22Rv1 (cell line): ENCODE measurements around the gene PLK5.

ENCODE experiments used
- CTCF ChIP-seq: fragments of 450-650 bp; IDR thresholded peaks from 2 replicates; pipeline ENCODE4 v1.5.1; 2017; ENCODE audit warnings: mild to moderate bottlenecking
- ZFX ChIP-seq: fragments of 450-650 bp; IDR thresholded peaks from 2 replicates; pipeline ENCODE4 v1.6.1; 2017; ENCODE audit warnings: antibody characterized with exemption, borderline replicate concordance

- TF ChIP-seq CTCF (no peak), ZFX (no peak)
Measured at GRCh38 chr19:1488282-1488601, 35.6 kb upstream of the PLK5 start.
